OCI-M1 (cell line): ENCODE data around the gene RPA3.

Source experiments
- DNase-seq: peaks from one replicate; lab custom pipeline; 2025; lab: John Stamatoyannopoulos, UW

Gene RPA3

GRCh38 chr7:7607010-7607409 lies 111.4 kb downstream of the RPA3 start:
- DNase-seq = no peak

GRCh38 chr7:7596176-7596575 lies 122.2 kb downstream of the RPA3 start:
- no peak for DNase-seq

DNA sequence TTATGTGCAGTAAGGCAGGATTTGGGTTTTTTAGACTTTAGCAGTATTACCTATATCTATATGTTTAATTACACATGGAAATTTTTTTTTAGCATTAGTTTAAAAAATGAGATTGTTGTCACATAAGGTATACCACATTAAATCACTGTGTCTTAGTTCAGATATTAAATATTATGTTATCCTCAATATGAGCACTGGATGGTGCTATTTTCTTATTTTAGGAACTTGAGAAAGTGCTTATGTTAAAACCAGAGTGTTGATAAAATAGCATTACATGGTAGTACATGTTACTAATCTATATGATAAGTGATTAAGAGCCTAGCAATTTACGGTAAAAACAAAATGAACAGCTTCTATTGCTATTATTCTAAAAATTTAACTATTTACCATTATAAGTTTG lies 123.0 kb downstream of the RPA3 start:
- peak; percentile 63 for DNase-seq
